Loucy (cell line): ENCODE results near the gene CR2.

Experiments
- CTCF ChIP-seq: fragments of 200-600 bp; sonication (generic); conservative IDR thresholded peaks from 2 replicates; pipeline ENCODE4 v1.5.1; 2014; ENCODE audit warnings: mild to moderate bottlenecking, antibody characterized with exemption, low read length
- EZH2phosphoT487 ChIP-seq: fragments of 200-600 bp; IDR thresholded peaks from 2 replicates; pipeline ENCODE4 v1.6.1; 2018; ENCODE audit warnings: antibody characterized with exemption, mild to moderate bottlenecking, moderate library complexity, borderline replicate concordance

GRCh38 chr1:207407655-207408260, 46.4 kb upstream of the CR2 start:
- no peak for TF ChIP-seq EZH2phosphoT487
- TF ChIP-seq CTCF, result no peak
